GM10847 (cell line): ENCODE results near the gene POU6F2.

Source experiments
- POLR2A ChIP-seq: IDR thresholded peaks from 2 replicates; pipeline ENCODE4 v1.6.1; 2011; ENCODE audit not compliant: insufficient read length; ENCODE audit errors: extremely low read depth

POU6F2 gene

GRCh38 chr7:39336442-39336841 is 358.7 kb downstream of the POU6F2 start:
- no peak for TF ChIP-seq POLR2A

- TF ChIP-seq POLR2A = no peak
Observed at GRCh38 chr7:39338716-39339115, 361.0 kb downstream of the POU6F2 start.

- TF ChIP-seq POLR2A = no peak
Observed at GRCh38 chr7:39339591-39339990, 361.9 kb downstream of the POU6F2 start.

- TF ChIP-seq POLR2A = no peak
Observed at GRCh38 chr7:39341083-39341482, 363.4 kb downstream of the POU6F2 start.

- no peak for TF ChIP-seq POLR2A
Observed at GRCh38 chr7:39342763-39343162, 365.1 kb downstream of the POU6F2 start.

GRCh38 chr7:39349452-39350123 is 371.9 kb downstream of the POU6F2 start:
- TF ChIP-seq POLR2A = no peak

GRCh38 chr7:39353615-39354376 is 376.1 kb downstream of the POU6F2 start:
- TF ChIP-seq POLR2A = no peak

GRCh38 chr7:39355664-39356063 is 378.0 kb downstream of the POU6F2 start:
- TF ChIP-seq POLR2A = no peak

GRCh38 chr7:39356172-39356925 is 378.6 kb downstream of the POU6F2 start:
- no peak for TF ChIP-seq POLR2A

- TF ChIP-seq POLR2A = no peak
Observed at GRCh38 chr7:39357648-39358047, 379.9 kb downstream of the POU6F2 start.

GRCh38 chr7:39360038-39360437 is 382.3 kb downstream of the POU6F2 start:
- TF ChIP-seq POLR2A = no peak

GRCh38 chr7:39360766-39361165 is 383.1 kb downstream of the POU6F2 start:
- TF ChIP-seq POLR2A = no peak

- no peak for TF ChIP-seq POLR2A
Observed at GRCh38 chr7:39365751-39366295, 388.1 kb downstream of the POU6F2 start.

GRCh38 chr7:39367451-39367850 is 389.7 kb downstream of the POU6F2 start:
- TF ChIP-seq POLR2A = no peak

- no peak for TF ChIP-seq POLR2A
Observed at GRCh38 chr7:39367943-39368342, 390.2 kb downstream of the POU6F2 start.

- TF ChIP-seq POLR2A = no peak
Observed at GRCh38 chr7:39372383-39372782, 394.7 kb downstream of the POU6F2 start.
